8988T (cell line): Measurements from ENCODE around the gene WDR1.
A peak's percentile ranks its signal among the peaks of the same experiment; 100 is the strongest.
"Not testable (repeated sequence)": the region's sequence is repeated elsewhere in the genome, so short reads cannot be mapped to it uniquely, and the experiment has no call there.

Experiments
- DNase-seq: peaks from one replicate; pipeline ENCODE4 v3.0.0; 2011

WDR1 gene

GRCh38 chr4:10131202-10131601 is 14.6 kb upstream of the WDR1 start:
- DNase-seq, result no peak

GRCh38 chr4:10130178-10130888 is 13.7 kb upstream of the WDR1 start:
- DNase-seq, result no peak

GRCh38 chr4:10129196-10130177 is 12.9 kb upstream of the WDR1 start:
- DNase-seq, result no peak

GRCh38 chr4:10128761-10129160 is 12.2 kb upstream of the WDR1 start:
- no peak for DNase-seq

- DNase-seq, result not testable (repeated sequence)
Observed at GRCh38 chr4:10127531-10127930, 10.9 kb upstream of the WDR1 start.

GRCh38 chr4:10124167-10124930 is 7.8 kb upstream of the WDR1 start:
- no peak for DNase-seq

- DNase-seq, result no peak
Observed at GRCh38 chr4:10123227-10124101, 6.9 kb upstream of the WDR1 start.

GRCh38 chr4:10122236-10122932 is 5.8 kb upstream of the WDR1 start:
- DNase-seq, result no peak

- no peak for DNase-seq
Observed at GRCh38 chr4:10121568-10122208, 5.1 kb upstream of the WDR1 start.

GRCh38 chr4:10120943-10121567 is 4.5 kb upstream of the WDR1 start:
- DNase-seq, result no peak

GRCh38 chr4:10119773-10120172 is 3.2 kb upstream of the WDR1 start:
- no peak for DNase-seq

GRCh38 chr4:10119278-10119677 is 2.7 kb upstream of the WDR1 start:
- DNase-seq, result no peak

- no peak for DNase-seq
Observed at GRCh38 chr4:10118048-10119004, 1.7 kb upstream of the WDR1 start.

GRCh38 chr4:10117359-10118047 is 904 bp upstream of the WDR1 start:
- no peak for DNase-seq

GRCh38 chr4:10115797-10116568 is 616 bp downstream of the WDR1 start:
- peak; percentile 69 for DNase-seq

GRCh38 chr4:10115271-10115796 is 1.3 kb downstream of the WDR1 start:
- DNase-seq, result no peak

GRCh38 chr4:10114607-10115006 is 2.0 kb downstream of the WDR1 start:
- no peak for DNase-seq

GRCh38 chr4:10114147-10114546 is 2.5 kb downstream of the WDR1 start:
- no peak for DNase-seq
